ENCODE data around the gene CHFR. TPM values are rescaled to one million over a fixed set of nuclear protein-coding genes. Genes with fewer than 3 reads are reported as not detected.

CHFR gene
- total RNA-seq, 1 experiment from 2014 or later, result 32.3 TPM

DNA sequence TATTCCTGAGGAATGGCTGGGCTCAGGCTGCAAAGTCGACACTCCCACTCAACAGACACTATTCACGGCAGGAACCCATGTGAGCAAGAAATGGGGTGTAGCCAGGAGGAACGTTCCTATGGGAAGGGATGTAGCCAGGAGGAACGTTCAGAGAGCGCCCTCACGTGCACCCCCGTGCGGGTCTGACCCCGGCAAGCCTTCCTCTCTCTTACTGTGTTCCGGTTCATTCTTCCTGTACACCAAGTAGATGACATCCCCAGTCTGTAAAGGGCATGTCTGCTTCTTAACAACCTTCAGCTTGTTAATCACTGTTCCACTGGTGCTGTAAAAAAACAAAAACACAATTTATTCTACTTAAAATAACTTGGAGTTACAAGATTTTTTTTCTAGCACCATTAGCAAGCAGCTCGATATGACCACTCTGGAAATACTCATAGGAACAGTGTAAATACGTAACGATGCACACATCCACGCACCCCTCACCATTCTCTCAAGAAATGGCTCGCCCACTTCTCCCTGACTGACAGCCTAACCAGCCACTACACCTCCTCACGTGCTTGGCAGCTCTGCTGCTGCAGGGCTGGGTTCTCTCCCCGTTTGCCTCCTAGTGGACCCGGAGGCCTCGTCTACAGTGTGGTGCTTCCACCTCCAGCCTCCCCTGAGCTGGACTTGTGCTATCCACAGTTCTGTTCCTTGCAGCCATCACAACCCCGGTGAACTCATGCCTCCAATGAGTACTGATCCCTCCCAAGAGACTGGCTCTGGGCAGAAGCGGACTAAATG is 15.1 kb downstream of the CHFR start:
- Mint-ChIP-seq H3K27ac (ENCODE audit: unreplicated experiment) (no peak overlapping the region), H3K9me3 (ENCODE audit: unreplicated experiment) (peaks cover 8% of the 10 kb centered on the region), H3K4me1 (ENCODE audit: low read depth, unreplicated experiment) (no peaks in the 10 kb centered on the region), H3K27me3 (ENCODE audit: insufficient read depth, unreplicated experiment) (no peaks in the 10 kb centered on the region), H3K4me3 (ENCODE audit: unreplicated experiment) (no peak overlapping the region), H3K36me3 (ENCODE audit: insufficient read depth, unreplicated experiment) (peaks cover 51% of the 10 kb centered on the region)
- TF ChIP-seq, protein P1, sequence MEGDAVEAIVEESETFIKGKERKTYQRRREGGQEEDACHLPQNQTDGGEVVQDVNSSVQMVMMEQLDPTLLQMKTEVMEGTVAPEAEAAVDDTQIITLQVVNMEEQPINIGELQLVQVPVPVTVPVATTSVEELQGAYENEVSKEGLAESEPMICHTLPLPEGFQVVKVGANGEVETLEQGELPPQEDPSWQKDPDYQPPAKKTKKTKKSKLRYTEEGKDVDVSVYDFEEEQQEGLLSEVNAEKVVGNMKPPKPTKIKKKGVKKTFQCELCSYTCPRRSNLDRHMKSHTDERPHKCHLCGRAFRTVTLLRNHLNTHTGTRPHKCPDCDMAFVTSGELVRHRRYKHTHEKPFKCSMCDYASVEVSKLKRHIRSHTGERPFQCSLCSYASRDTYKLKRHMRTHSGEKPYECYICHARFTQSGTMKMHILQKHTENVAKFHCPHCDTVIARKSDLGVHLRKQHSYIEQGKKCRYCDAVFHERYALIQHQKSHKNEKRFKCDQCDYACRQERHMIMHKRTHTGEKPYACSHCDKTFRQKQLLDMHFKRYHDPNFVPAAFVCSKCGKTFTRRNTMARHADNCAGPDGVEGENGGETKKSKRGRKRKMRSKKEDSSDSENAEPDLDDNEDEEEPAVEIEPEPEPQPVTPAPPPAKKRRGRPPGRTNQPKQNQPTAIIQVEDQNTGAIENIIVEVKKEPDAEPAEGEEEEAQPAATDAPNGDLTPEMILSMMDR (IDR thresholded peaks at IDR 0.05; ENCODE audit: insufficient read depth in 1 of 2, low read depth in 1 of 2, low read length in 1 of 2, severe bottlenecking in 1 of 2, unreplicated experiment in 1 of 2), result no peak
- Histone ChIP-seq H3K36me3 (ENCODE audit: control insufficient read depth, insufficient read depth, low read length) (no peaks in the 10 kb centered on the region), H3K27me3 (replicated peaks; ENCODE audit: control insufficient read depth, insufficient read depth, low read length) (no peaks in the 10 kb centered on the region), H3K4me1 (no peaks in the 10 kb centered on the region), H3K9me3 (no peaks in the 10 kb centered on the region; the same call in 1 of the 2 replicates), H3K4me3 (ENCODE audit: low read depth, low read length) (no peak overlapping the region)
- ChIA-PET CTCF (no interaction called here), POLR2A (no interaction called here)
- BruUV-seq (replicated peaks), result no TSS peak
- no peak for DNase-seq
- intact Hi-C loops (cut with micrococcal nuclease; ENCODE audit: unreplicated experiment), result no loop called here

DNA sequence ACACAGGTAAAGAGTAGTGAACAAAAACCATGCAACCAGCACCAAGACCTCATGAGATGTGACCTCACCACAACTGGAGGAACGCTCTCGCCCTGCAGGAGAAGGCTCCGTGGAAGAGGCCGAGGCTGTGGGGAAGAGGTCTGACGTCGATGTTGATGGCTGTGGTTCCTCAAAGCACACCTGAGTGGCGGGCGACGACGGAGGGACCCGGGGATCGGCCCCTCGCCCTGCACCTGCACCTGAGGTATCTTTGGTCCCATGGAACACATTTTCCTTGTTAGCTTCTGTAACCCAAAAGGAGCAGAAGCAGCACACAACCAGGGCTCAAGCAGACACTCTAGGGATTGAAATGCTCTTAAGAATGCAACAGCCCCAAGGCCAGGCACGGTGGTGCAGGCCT is 17.9 kb downstream of the CHFR start:
- no peak overlapping the region for H3K27ac Mint-ChIP-seq (ENCODE audit: unreplicated experiment)
- Histone ChIP-seq H3K27me3 (replicated peaks; ENCODE audit: control insufficient read depth, insufficient read depth, low read length) (no peaks in the 10 kb centered on the region), H3K36me3 (ENCODE audit: control insufficient read depth, insufficient read depth, low read length) (peaks cover 1% of the 10 kb centered on the region; the same call in 1 of the 2 replicates), H3K9me3 (peaks cover 4% of the 10 kb centered on the region; the same call in 1 of the 2 replicates), H3K4me1 (no peaks in the 10 kb centered on the region), H3K4me3 (ENCODE audit: low read depth, low read length) (no peak overlapping the region)
- no peaks in the 10 kb centered on the region for H3K27me3 Mint-ChIP-seq (ENCODE audit: insufficient read depth, unreplicated experiment)
- intact Hi-C loops (cut with micrococcal nuclease; ENCODE audit: unreplicated experiment), result no loop called here
- BruUV-seq (replicated peaks), result no TSS peak
- ChIA-PET POLR2A (no interaction called here), CTCF (no interaction called here)
- H3K36me3 Mint-ChIP-seq (ENCODE audit: insufficient read depth, unreplicated experiment), result peaks cover 53% of the 10 kb centered on the region
- DNase-seq, result no peak
- peaks cover 13% of the 10 kb centered on the region for H3K9me3 Mint-ChIP-seq (ENCODE audit: unreplicated experiment)
- no peaks in the 10 kb centered on the region for H3K4me1 Mint-ChIP-seq (ENCODE audit: low read depth, unreplicated experiment)
- TF ChIP-seq, protein P1 (IDR thresholded peaks at IDR 0.05; ENCODE audit: insufficient read depth in 1 of 2, low read depth in 1 of 2, low read length in 1 of 2, severe bottlenecking in 1 of 2, unreplicated experiment in 1 of 2), result no peak
- no peak overlapping the region for H3K4me3 Mint-ChIP-seq (ENCODE audit: unreplicated experiment)

DNA sequence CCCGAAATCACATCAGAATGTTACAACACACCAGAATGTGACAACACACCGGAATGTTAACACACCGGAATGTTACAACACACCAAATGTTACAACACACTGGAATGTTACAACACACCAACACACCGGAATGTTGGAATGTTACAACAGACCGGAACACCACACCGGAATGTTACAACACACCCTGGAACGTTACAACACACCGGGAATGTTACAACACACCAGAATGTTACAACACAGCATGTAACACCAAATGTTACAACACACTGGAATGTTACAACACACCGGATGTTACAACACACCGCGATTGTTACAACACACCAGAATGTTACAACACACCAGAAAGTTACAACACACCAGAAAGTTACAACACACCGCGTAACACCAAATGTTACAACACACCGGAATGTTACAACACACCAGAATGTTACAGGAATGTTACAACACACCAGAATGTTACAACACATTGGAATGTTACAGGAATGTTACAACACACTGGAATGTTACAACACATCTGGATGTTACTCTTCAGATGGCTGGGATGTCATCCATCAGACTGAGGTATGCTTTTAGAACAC is 21.1 kb downstream of the CHFR start:
- H3K4me3 Mint-ChIP-seq (ENCODE audit: unreplicated experiment), result no peak overlapping the region
- Histone ChIP-seq H3K9me3 (peaks cover 4% of the 10 kb centered on the region; the same call in 1 of the 2 replicates), H3K4me3 (ENCODE audit: low read depth, low read length) (no peak overlapping the region), H3K4me1 (no peaks in the 10 kb centered on the region), H3K36me3 (ENCODE audit: control insufficient read depth, insufficient read depth, low read length) (peaks cover 1% of the 10 kb centered on the region; the same call in 1 of the 2 replicates), H3K27me3 (replicated peaks; ENCODE audit: control insufficient read depth, insufficient read depth, low read length) (no peaks in the 10 kb centered on the region)
- peaks cover 48% of the 10 kb centered on the region for H3K36me3 Mint-ChIP-seq (ENCODE audit: insufficient read depth, unreplicated experiment)
- BruUV-seq (replicated peaks), result no TSS peak
- H3K27me3 Mint-ChIP-seq (ENCODE audit: insufficient read depth, unreplicated experiment), result no peaks in the 10 kb centered on the region
- ChIA-PET CTCF (no interaction called here), POLR2A (no interaction called here)
- TF ChIP-seq, protein P1 (IDR thresholded peaks at IDR 0.05; ENCODE audit: insufficient read depth in 1 of 2, low read depth in 1 of 2, low read length in 1 of 2, severe bottlenecking in 1 of 2, unreplicated experiment in 1 of 2), result no peak
- peak; percentile 33 to 44 for DNase-seq
- H3K27ac Mint-ChIP-seq (ENCODE audit: unreplicated experiment), result peak overlapping the region; percentile 74
- intact Hi-C loops (cut with micrococcal nuclease; ENCODE audit: unreplicated experiment), result no loop called here
- no peaks in the 10 kb centered on the region for H3K4me1 Mint-ChIP-seq (ENCODE audit: low read depth, unreplicated experiment)
- peaks cover 13% of the 10 kb centered on the region for H3K9me3 Mint-ChIP-seq (ENCODE audit: unreplicated experiment)

Data from Caco-2 (cell line).